Measurements from ENCODE around the gene LDHAL6B.

Gene LDHAL6B

GRCh38 chr15:59178151-59178695 lies 28.4 kb upstream of the LDHAL6B start:
- no peak for DNase-seq

GRCh38 chr15:59179717-59180116 lies 26.9 kb upstream of the LDHAL6B start:
- no peak for DNase-seq

- no peak for DNase-seq
Observed at GRCh38 chr15:59180945-59181600, 25.6 kb upstream of the LDHAL6B start.

- no peak for DNase-seq
Observed at GRCh38 chr15:59185725-59186124, 20.9 kb upstream of the LDHAL6B start.

- no peak for DNase-seq
Observed at GRCh38 chr15:59186501-59186900, 20.1 kb upstream of the LDHAL6B start.

GRCh38 chr15:59189241-59189640 lies 17.4 kb upstream of the LDHAL6B start:
- no peak for DNase-seq

GRCh38 chr15:59190291-59190690 lies 16.4 kb upstream of the LDHAL6B start:
- DNase-seq = no peak

- no peak for DNase-seq
Observed at GRCh38 chr15:59191855-59192237, 14.8 kb upstream of the LDHAL6B start.

GRCh38 chr15:59194639-59195325 lies 11.9 kb upstream of the LDHAL6B start:
- DNase-seq = no peak

- no peak for DNase-seq
Observed at GRCh38 chr15:59196416-59196815, 10.2 kb upstream of the LDHAL6B start.

GRCh38 chr15:59197454-59197853 lies 9.2 kb upstream of the LDHAL6B start:
- no peak for DNase-seq

GRCh38 chr15:59199626-59200465 lies 6.8 kb upstream of the LDHAL6B start:
- no peak for DNase-seq

- DNase-seq = no peak
Observed at GRCh38 chr15:59200560-59200959, 6.1 kb upstream of the LDHAL6B start.

- DNase-seq = no peak
Observed at GRCh38 chr15:59203008-59203407, 3.6 kb upstream of the LDHAL6B start.

- no peak for DNase-seq
Observed at GRCh38 chr15:59203657-59204056, 3.0 kb upstream of the LDHAL6B start.

- DNase-seq = no peak
Observed at GRCh38 chr15:59205839-59206622, 612 bp upstream of the LDHAL6B start.

- no peak for DNase-seq
Observed at GRCh38 chr15:59208613-59209249, 2.1 kb downstream of the LDHAL6B start.

GRCh38 chr15:59210186-59210585 lies 3.5 kb downstream of the LDHAL6B start:
- no peak for DNase-seq

- no peak for DNase-seq
Observed at GRCh38 chr15:59216911-59217310, 10.3 kb downstream of the LDHAL6B start.

- DNase-seq = no peak
Observed at GRCh38 chr15:59217876-59218498, 11.3 kb downstream of the LDHAL6B start.

- DNase-seq = no peak
Observed at GRCh38 chr15:59218710-59219109, 12.1 kb downstream of the LDHAL6B start.
